ENCODE measurements around the gene KCND2.

GRCh38 chr7:120302190-120302589 is 29.2 kb downstream of the KCND2 start:
- TF ChIP-seq CTCF (IDR thresholded peaks at IDR 0.05) (no peak), POLR2A (IDR thresholded peaks at IDR 0.05) (no peak)

All from thyroid gland (tissue), 4 donors.